CD4-positive, alpha-beta T cell treated with Interleukin-12 subunit alpha and Interleukin-12 subunit beta, for 1 hour (primary cell): Measurements from ENCODE around the gene KCNN1.
"Not testable (repeated sequence)": the region's sequence is repeated elsewhere in the genome, so short reads cannot be mapped to it uniquely, and the experiment has no call there.

ENCODE experiments used
- DNase-seq: peaks from one replicate; pipeline ENCODE4 v3.0.0-alpha.2; 2020

Gene KCNN1

DNA sequence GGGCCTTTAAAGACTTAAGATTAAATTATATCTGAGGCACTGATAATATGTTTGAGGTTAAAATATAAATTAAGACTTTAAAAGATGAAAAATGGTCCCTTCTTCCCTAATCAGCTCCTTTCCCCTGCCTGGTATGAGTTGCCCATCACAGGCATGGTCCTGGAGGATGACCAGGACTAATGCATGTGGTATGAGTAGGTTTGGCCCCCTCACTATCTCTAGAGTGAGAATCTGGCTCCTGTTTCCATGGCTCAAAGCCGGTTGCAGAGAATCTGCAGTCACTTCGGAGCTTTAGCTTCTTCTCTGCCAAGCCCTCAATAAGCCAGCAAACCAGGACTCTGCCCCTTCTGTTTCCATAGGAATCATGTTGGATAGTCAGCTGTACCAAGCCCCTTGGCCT lies 65.2 kb downstream of the KCNN1 start:
- not testable (repeated sequence) for DNase-seq

DNA sequence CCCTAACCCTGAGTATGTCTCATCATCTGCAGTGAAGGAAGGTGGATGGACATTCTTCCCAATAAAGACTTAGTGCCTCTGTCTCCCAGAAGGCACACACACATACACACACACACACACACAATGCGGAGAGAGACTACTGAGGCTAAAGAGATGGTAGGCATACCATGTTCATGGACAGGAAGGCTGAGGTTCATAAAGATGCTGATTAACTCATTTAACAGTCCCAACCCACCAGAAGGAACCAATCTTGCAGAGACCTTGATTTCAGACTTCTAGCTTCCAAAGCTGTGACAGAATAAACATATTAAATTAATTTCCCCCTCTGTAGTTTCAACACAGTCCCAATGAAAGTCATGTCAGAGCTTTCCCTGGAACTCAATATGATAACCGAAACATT lies 74.1 kb downstream of the KCNN1 start:
- no peak for DNase-seq

DNA sequence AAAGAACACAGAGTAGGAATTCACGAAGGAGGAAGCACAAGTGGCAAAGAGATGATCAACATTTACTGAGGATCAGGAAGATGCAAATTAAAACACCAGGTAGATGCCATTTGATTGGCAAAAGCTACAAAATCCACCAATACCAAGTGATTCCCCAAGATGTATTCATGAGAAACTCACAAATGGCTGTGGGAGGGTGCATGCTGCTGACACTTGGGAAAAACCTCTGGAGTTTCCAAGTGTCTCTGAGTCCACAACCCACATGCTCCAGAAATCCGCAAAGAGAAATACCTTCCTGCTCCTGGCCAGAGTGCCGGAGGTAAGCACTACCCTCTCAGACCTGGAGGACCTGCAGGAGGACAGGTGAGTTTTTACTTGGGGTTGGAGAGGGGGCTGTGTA lies 76.8 kb downstream of the KCNN1 start:
- DNase-seq = no peak

DNA sequence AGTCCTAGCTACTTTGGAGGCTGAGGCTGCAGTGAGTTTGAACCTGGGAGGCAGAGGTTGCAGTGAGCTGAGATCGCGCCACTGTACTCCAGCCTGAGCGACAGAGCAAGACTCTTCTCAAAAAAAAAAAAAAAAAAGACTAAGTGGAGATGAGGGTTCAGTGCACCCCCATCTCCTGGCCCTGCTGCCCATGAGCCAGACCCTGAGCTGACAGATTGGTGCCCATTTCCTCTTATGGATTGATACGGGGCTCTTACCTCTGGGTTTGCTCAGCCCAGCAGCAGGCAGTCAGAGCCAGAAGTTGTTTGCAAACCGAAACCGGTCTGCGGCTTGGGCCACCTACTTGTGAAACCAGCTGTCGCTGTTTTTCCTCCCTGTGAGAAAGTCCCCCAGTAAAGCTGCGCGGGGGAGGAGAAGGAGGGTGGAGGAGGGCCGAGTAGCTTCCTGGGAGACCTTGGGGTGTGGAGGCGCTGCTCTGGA lies 78.0 kb downstream of the KCNN1 start:
- peak; percentile 87 for DNase-seq

DNA sequence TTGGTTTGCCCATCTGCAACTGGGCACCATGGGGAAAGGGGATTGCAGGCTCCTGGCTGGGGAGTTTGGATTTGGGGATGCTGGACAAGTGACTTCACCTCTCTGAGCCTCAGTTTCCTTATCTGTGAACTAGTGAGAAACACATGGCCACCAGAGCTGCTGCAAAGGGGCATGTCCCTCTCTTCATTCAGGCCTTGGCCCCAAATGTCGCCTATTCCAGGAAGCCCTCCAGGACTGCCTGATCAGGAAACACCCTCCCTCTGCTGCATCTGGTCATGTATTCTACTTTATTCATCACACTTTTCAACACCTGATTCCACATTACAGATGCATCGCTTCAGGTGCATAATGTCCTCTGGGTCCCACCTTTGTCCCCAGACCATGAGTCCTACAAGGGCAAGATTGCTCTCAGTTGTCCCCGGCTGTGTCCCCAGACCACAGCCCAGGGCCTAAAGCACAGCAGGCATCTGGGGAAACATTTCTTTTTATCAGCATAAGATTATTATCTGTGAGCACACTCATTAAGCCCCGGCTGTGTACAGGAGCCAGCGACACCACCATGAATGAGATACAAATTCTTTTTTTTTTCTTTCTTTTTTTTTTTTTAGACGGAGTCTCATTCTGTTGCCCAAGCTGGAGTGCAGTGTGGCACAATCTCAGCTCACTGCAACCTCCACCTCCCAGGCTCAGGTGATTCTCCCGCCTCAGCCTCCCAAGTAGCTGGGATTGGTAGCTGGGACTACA lies 78.6 kb downstream of the KCNN1 start:
- DNase-seq = no peak

DNA sequence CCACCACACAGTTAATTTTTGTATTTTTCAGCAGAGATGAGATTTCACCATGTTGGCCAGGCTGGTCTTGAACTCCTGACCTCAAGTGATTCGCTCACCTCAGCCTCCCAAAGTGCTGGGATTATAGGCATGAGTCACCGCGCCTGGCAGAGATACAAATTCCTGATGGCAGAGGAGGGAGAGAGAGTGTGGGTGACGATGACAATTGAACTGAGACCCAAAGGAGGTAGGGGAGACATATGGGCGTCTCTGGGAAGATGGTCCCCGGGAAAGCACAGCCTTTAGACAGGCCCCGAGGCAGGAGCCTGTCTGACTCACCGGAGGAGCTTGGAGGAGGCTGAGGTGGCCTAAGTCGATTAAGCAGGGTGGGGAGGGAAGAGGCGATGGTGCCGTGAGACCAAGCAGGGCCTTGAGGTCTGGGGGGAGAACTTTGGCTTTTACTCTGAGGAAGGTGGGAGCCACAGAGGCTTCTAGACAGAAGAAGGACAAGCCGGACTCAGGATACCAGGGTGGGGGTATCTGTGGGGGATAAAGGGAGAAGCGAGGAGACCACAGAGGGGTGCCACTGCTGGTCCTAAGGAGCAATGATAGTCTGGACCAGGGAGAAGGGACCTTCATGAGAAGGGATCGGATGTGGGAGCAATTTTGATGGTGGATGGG lies 79.3 kb downstream of the KCNN1 start:
- no peak for DNase-seq

DNA sequence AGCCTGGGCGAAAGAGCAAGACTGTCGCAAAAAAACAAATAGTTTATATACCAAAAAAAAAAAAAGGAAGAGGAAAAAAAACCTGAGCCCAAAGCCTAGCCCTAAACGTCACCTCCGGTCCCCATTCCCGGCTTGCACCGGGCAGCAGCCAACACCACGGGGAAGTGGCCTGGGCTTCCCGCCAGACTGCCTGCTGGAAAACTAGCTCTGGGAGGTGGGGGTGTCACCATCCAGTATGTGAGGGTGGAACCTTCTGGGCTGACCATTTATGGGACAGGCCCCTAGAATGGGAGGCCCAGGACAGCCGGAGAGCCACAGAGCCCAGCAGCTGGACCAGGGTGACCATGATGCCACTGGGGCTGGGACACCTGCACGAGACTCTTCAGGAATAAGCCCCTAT lies 82.5 kb downstream of the KCNN1 start:
- no peak for DNase-seq
